ENCODE results near the gene PLA2G4A.

Gene PLA2G4A

DNA sequence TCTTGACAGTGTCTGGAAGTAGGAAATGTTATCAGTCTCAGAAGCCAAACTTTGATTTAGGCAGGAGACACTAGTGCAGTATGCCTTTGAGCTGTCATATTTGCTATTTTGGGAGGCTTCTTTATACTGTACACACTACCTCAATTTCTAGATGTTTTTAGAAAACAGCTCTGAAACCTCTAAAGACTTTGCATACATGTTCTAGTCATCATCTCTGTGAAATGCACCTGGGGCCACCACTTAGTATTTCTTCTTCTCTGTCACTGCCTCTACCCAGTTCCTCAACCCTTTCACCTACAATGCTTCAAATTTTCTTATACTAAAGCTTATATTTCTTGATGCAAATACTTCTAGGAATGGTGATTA is 29.1 kb upstream of the PLA2G4A start:
- no peaks in the 10 kb centered on the region for H3K27me3 ChIP-seq (ENCODE audit: control insufficient read depth in 2 of 2, insufficient read depth in 2 of 2, low read length in 2 of 2)
- no peak overlapping the region for H3K27ac ChIP-seq (ENCODE audit: low read depth in 2 of 2, low read length in 2 of 2)
- peaks cover 0 to 2% of the 10 kb centered on the region in 2 donors for H3K4me1 ChIP-seq (ENCODE audit: control insufficient read depth in 2 of 2, insufficient read depth in 2 of 2, low read length in 2 of 2)
- no peak overlapping the region for H3K9ac ChIP-seq (ENCODE audit: low read depth in 1 of 2, low read length in 2 of 2)
- no peaks in the 10 kb centered on the region for H3K9me3 ChIP-seq (ENCODE audit: control insufficient read depth in 2 of 2, low read length in 2 of 2)
- H3K36me3 ChIP-seq (ENCODE audit: control insufficient read depth in 2 of 2, insufficient read depth in 2 of 2, low read length in 2 of 2), result no peaks in the 10 kb centered on the region
- no peak overlapping the region for H3K4me3 ChIP-seq (ENCODE audit: low read length in 2 of 2)

DNA sequence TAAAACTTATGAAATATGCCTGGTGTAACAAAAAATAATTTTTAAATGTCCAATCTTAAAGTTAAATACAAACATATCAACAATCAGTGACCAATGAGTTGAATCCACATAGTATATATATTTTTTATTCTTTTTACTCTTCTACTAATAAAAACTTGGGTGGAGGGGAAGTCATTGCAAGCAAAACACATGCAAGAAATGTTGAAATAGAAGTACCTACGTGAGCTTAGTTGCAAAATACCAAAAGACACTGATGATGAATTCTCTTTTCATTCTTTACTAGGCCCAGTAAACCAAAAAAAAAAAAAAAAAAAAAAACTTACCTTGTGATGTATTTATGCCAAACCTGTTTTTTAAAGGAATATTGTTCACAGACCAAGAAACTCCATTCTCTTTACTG is 26.4 kb upstream of the PLA2G4A start:
- H3K4me1 ChIP-seq (ENCODE audit: control insufficient read depth in 2 of 2, insufficient read depth in 2 of 2, low read length in 2 of 2), result peaks cover 0 to 2% of the 10 kb centered on the region in 2 donors
- no peak overlapping the region for H3K4me3 ChIP-seq (ENCODE audit: low read length in 2 of 2)
- no peaks in the 10 kb centered on the region for H3K27me3 ChIP-seq (ENCODE audit: control insufficient read depth in 2 of 2, insufficient read depth in 2 of 2, low read length in 2 of 2)
- no peak overlapping the region for H3K27ac ChIP-seq (ENCODE audit: low read depth in 2 of 2, low read length in 2 of 2)
- H3K9me3 ChIP-seq (ENCODE audit: control insufficient read depth in 2 of 2, low read length in 2 of 2), result no peaks in the 10 kb centered on the region
- no peaks in the 10 kb centered on the region for H3K36me3 ChIP-seq (ENCODE audit: control insufficient read depth in 2 of 2, insufficient read depth in 2 of 2, low read length in 2 of 2)
- H3K9ac ChIP-seq (ENCODE audit: low read depth in 1 of 2, low read length in 2 of 2), result no peak overlapping the region

DNA sequence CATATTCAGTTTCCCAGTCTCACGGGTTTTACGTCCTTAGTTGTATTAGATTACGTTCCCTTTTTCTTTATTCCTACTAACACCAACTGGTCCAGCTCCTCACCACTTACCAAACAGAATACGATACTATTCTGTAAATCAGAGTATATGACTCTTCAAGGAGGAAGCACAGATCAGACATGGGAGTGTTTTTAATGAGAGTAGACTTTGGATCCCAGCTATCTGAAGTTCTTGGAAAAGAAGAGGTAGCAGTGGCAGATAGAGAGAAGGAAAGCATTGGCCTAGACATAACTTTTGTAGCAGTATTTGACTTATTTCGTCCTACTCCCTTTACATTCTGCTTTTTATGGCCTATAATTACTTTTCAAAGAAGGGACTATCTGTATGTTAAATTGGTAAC is 24.1 kb upstream of the PLA2G4A start:
- Histone ChIP-seq H3K27ac (ENCODE audit: low read depth in 2 of 2, low read length in 2 of 2) (no peak overlapping the region), H3K4me1 (ENCODE audit: control insufficient read depth in 2 of 2, insufficient read depth in 2 of 2, low read length in 2 of 2) (peaks cover 0 to 2% of the 10 kb centered on the region in 2 donors), H3K27me3 (ENCODE audit: control insufficient read depth in 2 of 2, insufficient read depth in 2 of 2, low read length in 2 of 2) (no peaks in the 10 kb centered on the region), H3K36me3 (ENCODE audit: control insufficient read depth in 2 of 2, insufficient read depth in 2 of 2, low read length in 2 of 2) (no peaks in the 10 kb centered on the region), H3K9ac (ENCODE audit: low read depth in 1 of 2, low read length in 2 of 2) (no peak overlapping the region), H3K9me3 (ENCODE audit: control insufficient read depth in 2 of 2, low read length in 2 of 2) (no peaks in the 10 kb centered on the region), H3K4me3 (ENCODE audit: low read length in 2 of 2) (no peak overlapping the region)

DNA sequence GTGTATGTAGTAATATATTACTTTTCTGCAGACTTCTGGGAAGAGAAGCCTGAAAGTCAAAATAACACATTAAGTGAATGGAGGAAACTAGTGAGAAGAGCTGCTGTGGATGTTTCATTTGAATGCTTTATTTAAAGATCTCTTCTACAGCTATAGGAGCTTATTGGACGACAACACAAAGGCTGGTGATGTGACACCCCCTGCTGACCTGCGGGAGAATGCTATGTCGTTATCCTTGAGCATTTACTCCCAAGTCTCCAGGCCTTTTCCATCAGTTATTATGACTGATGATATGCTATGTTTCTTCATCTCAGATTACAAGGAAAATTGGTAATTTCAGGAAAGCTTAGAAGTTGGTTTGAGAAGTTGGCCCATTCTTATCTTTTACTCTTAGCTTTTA is 22.3 kb upstream of the PLA2G4A start:
- Histone ChIP-seq H3K9me3 (ENCODE audit: control insufficient read depth in 2 of 2, low read length in 2 of 2) (no peaks in the 10 kb centered on the region), H3K27ac (ENCODE audit: low read depth in 2 of 2, low read length in 2 of 2) (no peak overlapping the region), H3K4me3 (ENCODE audit: low read length in 2 of 2) (no peak overlapping the region), H3K36me3 (ENCODE audit: control insufficient read depth in 2 of 2, insufficient read depth in 2 of 2, low read length in 2 of 2) (no peaks in the 10 kb centered on the region), H3K27me3 (ENCODE audit: control insufficient read depth in 2 of 2, insufficient read depth in 2 of 2, low read length in 2 of 2) (no peaks in the 10 kb centered on the region), H3K4me1 (ENCODE audit: control insufficient read depth in 2 of 2, insufficient read depth in 2 of 2, low read length in 2 of 2) (peaks cover 0 to 2% of the 10 kb centered on the region in 2 donors), H3K9ac (ENCODE audit: low read depth in 1 of 2, low read length in 2 of 2) (no peak overlapping the region)

DNA sequence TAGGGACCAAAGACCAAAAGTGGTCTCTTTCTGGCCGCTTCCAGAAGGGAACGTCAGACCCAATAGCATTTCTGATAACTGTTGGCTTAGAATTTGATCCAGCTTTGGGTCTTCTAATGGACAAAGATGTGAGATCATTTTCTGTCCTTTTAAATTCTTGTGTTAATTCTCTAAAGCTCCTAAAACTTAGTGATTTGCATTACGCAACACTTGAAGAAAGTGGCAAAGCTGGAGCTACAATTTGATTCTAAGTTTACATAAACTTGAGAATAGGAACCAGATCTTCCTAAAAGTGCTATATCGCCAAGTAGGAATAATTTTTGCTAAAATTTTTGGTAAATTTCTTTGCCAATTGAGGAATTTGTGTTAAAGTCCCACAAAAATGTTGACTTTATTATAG is 21.6 kb upstream of the PLA2G4A start:
- Histone ChIP-seq H3K4me1 (ENCODE audit: control insufficient read depth in 2 of 2, insufficient read depth in 2 of 2, low read length in 2 of 2) (peaks cover 0 to 2% of the 10 kb centered on the region in 2 donors), H3K27me3 (ENCODE audit: control insufficient read depth in 2 of 2, insufficient read depth in 2 of 2, low read length in 2 of 2) (no peaks in the 10 kb centered on the region), H3K27ac (ENCODE audit: low read depth in 2 of 2, low read length in 2 of 2) (no peak overlapping the region), H3K4me3 (ENCODE audit: low read length in 2 of 2) (no peak overlapping the region), H3K36me3 (ENCODE audit: control insufficient read depth in 2 of 2, insufficient read depth in 2 of 2, low read length in 2 of 2) (no peaks in the 10 kb centered on the region), H3K9me3 (ENCODE audit: control insufficient read depth in 2 of 2, low read length in 2 of 2) (no peaks in the 10 kb centered on the region), H3K9ac (ENCODE audit: low read depth in 1 of 2, low read length in 2 of 2) (no peak overlapping the region)

DNA sequence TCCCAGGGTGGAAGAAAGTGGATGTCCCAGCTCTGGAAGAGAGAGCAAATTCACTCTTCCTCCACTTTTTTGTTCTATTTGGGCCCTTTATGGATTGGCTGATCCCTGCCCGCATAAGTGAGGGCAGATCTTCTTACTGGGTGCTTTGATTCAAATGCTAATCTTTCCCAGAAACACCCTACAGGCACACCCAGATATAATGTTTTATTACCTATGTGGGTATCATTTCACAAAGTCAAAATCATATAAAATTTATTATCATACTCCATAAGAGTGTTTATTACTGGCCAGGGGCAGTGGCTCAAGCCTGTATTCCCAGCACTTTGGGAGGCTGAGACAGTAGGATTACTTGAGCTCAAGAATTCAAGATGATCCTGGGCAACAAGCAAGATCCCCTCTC is 16.9 kb upstream of the PLA2G4A start:
- Histone ChIP-seq H3K9me3 (ENCODE audit: control insufficient read depth in 2 of 2, low read length in 2 of 2) (no peaks in the 10 kb centered on the region), H3K9ac (ENCODE audit: low read depth in 1 of 2, low read length in 2 of 2) (no peak overlapping the region), H3K27ac (ENCODE audit: low read depth in 2 of 2, low read length in 2 of 2) (no peak overlapping the region), H3K27me3 (ENCODE audit: control insufficient read depth in 2 of 2, insufficient read depth in 2 of 2, low read length in 2 of 2) (no peaks in the 10 kb centered on the region), H3K36me3 (ENCODE audit: control insufficient read depth in 2 of 2, insufficient read depth in 2 of 2, low read length in 2 of 2) (no peaks in the 10 kb centered on the region), H3K4me1 (ENCODE audit: control insufficient read depth in 2 of 2, insufficient read depth in 2 of 2, low read length in 2 of 2) (no peaks in the 10 kb centered on the region), H3K4me3 (ENCODE audit: low read length in 2 of 2) (no peak overlapping the region)

DNA sequence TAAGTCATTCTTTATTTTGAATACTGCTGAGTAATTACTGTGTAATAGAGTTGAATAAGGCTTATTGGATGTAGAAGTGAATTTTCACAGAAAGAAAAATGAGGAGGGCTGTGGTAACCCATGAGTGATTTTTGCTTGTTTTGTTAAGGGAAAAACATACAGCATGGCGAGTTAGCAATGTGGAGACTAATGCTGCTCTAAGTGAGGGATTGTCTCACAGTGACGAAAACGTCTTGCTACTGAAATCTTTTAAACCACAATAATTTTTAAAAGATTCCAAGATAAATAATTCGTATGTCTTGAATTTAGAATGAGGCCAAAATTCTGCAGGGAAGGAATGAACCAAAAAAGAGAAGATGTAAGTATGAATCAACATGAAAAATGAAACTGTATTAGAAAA is 16.2 kb upstream of the PLA2G4A start:
- no peak overlapping the region for H3K9ac ChIP-seq (ENCODE audit: low read depth in 1 of 2, low read length in 2 of 2)
- H3K9me3 ChIP-seq (ENCODE audit: control insufficient read depth in 2 of 2, low read length in 2 of 2), result no peaks in the 10 kb centered on the region
- H3K27ac ChIP-seq (ENCODE audit: low read depth in 2 of 2, low read length in 2 of 2), result no peak overlapping the region
- H3K4me3 ChIP-seq (ENCODE audit: low read length in 2 of 2), result no peak overlapping the region
- H3K36me3 ChIP-seq (ENCODE audit: control insufficient read depth in 2 of 2, insufficient read depth in 2 of 2, low read length in 2 of 2), result no peaks in the 10 kb centered on the region
- H3K4me1 ChIP-seq (ENCODE audit: control insufficient read depth in 2 of 2, insufficient read depth in 2 of 2, low read length in 2 of 2), result no peaks in the 10 kb centered on the region
- no peaks in the 10 kb centered on the region for H3K27me3 ChIP-seq (ENCODE audit: control insufficient read depth in 2 of 2, insufficient read depth in 2 of 2, low read length in 2 of 2)

DNA sequence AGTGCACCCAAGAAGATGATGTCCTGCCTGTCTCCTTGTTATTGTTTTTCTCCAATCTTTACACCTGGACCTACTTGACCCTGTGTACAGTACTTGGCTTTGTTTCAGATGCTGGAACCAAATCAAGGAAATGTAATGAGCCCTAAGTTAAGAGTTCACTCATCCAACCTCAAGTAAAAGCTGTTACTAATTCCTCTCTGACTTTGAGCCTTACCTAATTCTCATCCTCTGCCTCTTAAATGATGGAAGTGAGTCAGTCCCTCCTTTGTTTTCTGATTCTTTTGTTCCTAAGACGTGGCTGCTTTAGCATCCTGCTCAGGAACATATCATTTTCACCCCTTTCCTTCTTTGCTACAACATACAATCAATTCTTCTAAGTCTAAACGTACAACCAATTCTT is 15.3 kb upstream of the PLA2G4A start:
- Histone ChIP-seq H3K27ac (ENCODE audit: low read depth in 2 of 2, low read length in 2 of 2) (no peak overlapping the region), H3K27me3 (ENCODE audit: control insufficient read depth in 2 of 2, insufficient read depth in 2 of 2, low read length in 2 of 2) (no peaks in the 10 kb centered on the region), H3K4me1 (ENCODE audit: control insufficient read depth in 2 of 2, insufficient read depth in 2 of 2, low read length in 2 of 2) (no peaks in the 10 kb centered on the region), H3K4me3 (ENCODE audit: low read length in 2 of 2) (no peak overlapping the region), H3K9ac (ENCODE audit: low read depth in 1 of 2, low read length in 2 of 2) (no peak overlapping the region), H3K36me3 (ENCODE audit: control insufficient read depth in 2 of 2, insufficient read depth in 2 of 2, low read length in 2 of 2) (no peaks in the 10 kb centered on the region), H3K9me3 (ENCODE audit: control insufficient read depth in 2 of 2, low read length in 2 of 2) (no peaks in the 10 kb centered on the region)

DNA sequence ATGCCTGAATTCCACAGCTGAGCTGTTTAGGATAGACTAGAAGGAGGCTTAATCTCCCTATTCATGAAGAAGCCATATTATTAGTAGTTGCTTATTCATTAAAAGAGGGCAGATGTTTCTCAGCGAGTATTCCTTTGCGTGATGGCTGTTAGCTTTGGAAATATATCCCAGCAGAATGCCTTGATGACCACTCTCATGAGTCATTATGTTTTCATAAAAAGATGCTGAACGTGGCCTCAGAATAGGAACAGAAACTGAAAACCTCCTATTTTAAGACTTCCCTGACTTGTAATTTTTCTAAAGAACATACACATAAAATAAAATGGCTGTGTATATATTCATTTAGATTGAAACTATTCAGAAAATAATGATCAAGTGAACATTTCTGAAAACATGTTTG is 9.6 kb upstream of the PLA2G4A start:
- Histone ChIP-seq H3K4me1 (ENCODE audit: control insufficient read depth in 2 of 2, insufficient read depth in 2 of 2, low read length in 2 of 2) (no peaks in the 10 kb centered on the region), H3K4me3 (ENCODE audit: low read length in 2 of 2) (no peak overlapping the region), H3K27ac (ENCODE audit: low read depth in 2 of 2, low read length in 2 of 2) (no peak overlapping the region), H3K9ac (ENCODE audit: low read depth in 1 of 2, low read length in 2 of 2) (no peak overlapping the region), H3K9me3 (ENCODE audit: control insufficient read depth in 2 of 2, low read length in 2 of 2) (no peaks in the 10 kb centered on the region), H3K27me3 (ENCODE audit: control insufficient read depth in 2 of 2, insufficient read depth in 2 of 2, low read length in 2 of 2) (peaks cover 0 to 2% of the 10 kb centered on the region in 2 donors), H3K36me3 (ENCODE audit: control insufficient read depth in 2 of 2, insufficient read depth in 2 of 2, low read length in 2 of 2) (no peaks in the 10 kb centered on the region)

DNA sequence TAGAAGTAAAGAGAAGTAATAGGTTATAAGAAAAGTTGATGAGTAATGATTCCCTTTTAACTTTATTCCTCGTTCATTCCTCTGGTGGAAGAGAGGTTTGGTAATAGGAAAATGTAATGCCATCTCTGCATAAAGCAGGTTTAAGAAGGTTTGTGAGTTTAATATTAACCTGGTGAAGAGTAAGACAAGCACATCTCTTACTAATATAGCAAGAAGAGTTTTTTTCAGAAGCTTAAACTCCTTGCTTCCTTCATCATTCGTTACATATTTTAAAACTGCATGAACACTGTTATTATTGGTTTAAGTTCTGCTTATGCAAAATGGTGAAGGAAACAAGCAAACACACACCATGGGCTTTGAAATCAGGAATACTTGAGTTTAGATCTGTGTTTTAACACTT is 9.2 kb upstream of the PLA2G4A start:
- Histone ChIP-seq H3K9ac (ENCODE audit: low read depth in 1 of 2, low read length in 2 of 2) (no peak overlapping the region), H3K27ac (ENCODE audit: low read depth in 2 of 2, low read length in 2 of 2) (no peak overlapping the region), H3K4me3 (ENCODE audit: low read length in 2 of 2) (no peak overlapping the region), H3K4me1 (ENCODE audit: control insufficient read depth in 2 of 2, insufficient read depth in 2 of 2, low read length in 2 of 2) (no peaks in the 10 kb centered on the region), H3K36me3 (ENCODE audit: control insufficient read depth in 2 of 2, insufficient read depth in 2 of 2, low read length in 2 of 2) (no peaks in the 10 kb centered on the region), H3K27me3 (ENCODE audit: control insufficient read depth in 2 of 2, insufficient read depth in 2 of 2, low read length in 2 of 2) (peaks cover 0 to 2% of the 10 kb centered on the region in 2 donors), H3K9me3 (ENCODE audit: control insufficient read depth in 2 of 2, low read length in 2 of 2) (no peaks in the 10 kb centered on the region)

All from mucosa of rectum (tissue), 2 donors.